ENCODE results near the gene NTPCR. TPM values are rescaled to one million over a fixed set of nuclear protein-coding genes. Genes with fewer than 3 reads are reported as not detected.
"Not testable (repeated sequence)": the region's sequence is repeated elsewhere in the genome, so short reads cannot be mapped to it uniquely, and the experiment has no call there.

NTPCR gene
- total RNA-seq, 1 experiment from 2014 or later, result 50.0 TPM

DNA sequence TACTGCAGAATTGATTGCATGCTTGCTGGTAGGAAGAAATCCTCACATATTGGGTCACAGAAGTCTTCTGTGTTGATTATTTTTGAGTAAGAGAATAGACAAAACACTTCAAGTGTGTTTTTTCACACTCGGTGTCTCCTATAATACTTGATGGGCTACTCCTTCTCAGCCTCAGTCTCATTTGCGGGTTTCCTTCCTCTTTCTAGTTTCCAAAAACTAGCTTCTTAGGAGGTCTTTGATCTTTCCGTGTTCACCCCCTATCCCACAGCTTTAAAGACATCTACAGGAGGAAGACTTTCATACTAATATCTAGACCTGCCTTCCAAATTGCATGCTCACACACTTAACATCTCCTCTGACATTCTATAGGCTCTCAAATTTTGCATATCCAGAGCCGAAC lies 40.7 kb upstream of the NTPCR start:
- CTCF ChIA-PET, result no interaction called here

GRCh38 chr1:232911027-232911599 lies 39.3 kb upstream of the NTPCR start:
- Histone ChIP-seq H3K27me3 (replicated peaks; ENCODE audit: insufficient read depth, low read depth, low read length, poor library complexity) (no peaks in the 10 kb centered on the region), H3K36me3 (ENCODE audit: insufficient read depth, low read length, poor library complexity, severe bottlenecking) (no peaks in the 10 kb centered on the region), H3K4me3 (ENCODE audit: low read depth, low read length, poor library complexity, severe bottlenecking) (no peak overlapping the region), H3K9me3 (ENCODE audit: low read depth, low read length, poor library complexity, severe bottlenecking) (no peaks in the 10 kb centered on the region), H3K27ac (ENCODE audit: low read depth, low read length, poor library complexity, severe bottlenecking) (no peak overlapping the region), H3K4me1 (ENCODE audit: insufficient read depth, low read length, poor library complexity, severe bottlenecking) (no peaks in the 10 kb centered on the region)
- BruUV-seq (replicated peaks), result no TSS peak
- no peak for TF ChIP-seq EZH2 (IDR thresholded peaks at IDR 0.05; ENCODE audit: borderline replicate concordance, low read depth, low read length, poor library complexity, severe bottlenecking)
- TF ChIP-seq, protein P1, sequence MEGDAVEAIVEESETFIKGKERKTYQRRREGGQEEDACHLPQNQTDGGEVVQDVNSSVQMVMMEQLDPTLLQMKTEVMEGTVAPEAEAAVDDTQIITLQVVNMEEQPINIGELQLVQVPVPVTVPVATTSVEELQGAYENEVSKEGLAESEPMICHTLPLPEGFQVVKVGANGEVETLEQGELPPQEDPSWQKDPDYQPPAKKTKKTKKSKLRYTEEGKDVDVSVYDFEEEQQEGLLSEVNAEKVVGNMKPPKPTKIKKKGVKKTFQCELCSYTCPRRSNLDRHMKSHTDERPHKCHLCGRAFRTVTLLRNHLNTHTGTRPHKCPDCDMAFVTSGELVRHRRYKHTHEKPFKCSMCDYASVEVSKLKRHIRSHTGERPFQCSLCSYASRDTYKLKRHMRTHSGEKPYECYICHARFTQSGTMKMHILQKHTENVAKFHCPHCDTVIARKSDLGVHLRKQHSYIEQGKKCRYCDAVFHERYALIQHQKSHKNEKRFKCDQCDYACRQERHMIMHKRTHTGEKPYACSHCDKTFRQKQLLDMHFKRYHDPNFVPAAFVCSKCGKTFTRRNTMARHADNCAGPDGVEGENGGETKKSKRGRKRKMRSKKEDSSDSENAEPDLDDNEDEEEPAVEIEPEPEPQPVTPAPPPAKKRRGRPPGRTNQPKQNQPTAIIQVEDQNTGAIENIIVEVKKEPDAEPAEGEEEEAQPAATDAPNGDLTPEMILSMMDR (conservative IDR thresholded peaks at IDR 0.05; ENCODE audit: low read depth, low read length), result no peak
- ChIA-PET POLR2A (ENCODE audit: low non-redundant PET) (no interaction called here), CTCF (no interaction called here)
- DNase-seq (ENCODE audit: low spot score), result no peak
- intact Hi-C loops (cut with micrococcal nuclease; ENCODE audit: unreplicated experiment), result no loop called here

More for the DNA sequence above, 40.7 kb upstream of the NTPCR start:
- POLR2A ChIA-PET (ENCODE audit: low non-redundant PET), result no interaction called here
- Histone ChIP-seq H3K36me3 (ENCODE audit: insufficient read depth, low read length, poor library complexity, severe bottlenecking) (no peaks in the 10 kb centered on the region), H3K27me3 (replicated peaks; ENCODE audit: insufficient read depth, low read depth, low read length, poor library complexity) (no peaks in the 10 kb centered on the region), H3K27ac (ENCODE audit: low read depth, low read length, poor library complexity, severe bottlenecking) (no peak overlapping the region), H3K9me3 (ENCODE audit: low read depth, low read length, poor library complexity, severe bottlenecking) (no peaks in the 10 kb centered on the region), H3K4me1 (ENCODE audit: insufficient read depth, low read length, poor library complexity, severe bottlenecking) (no peaks in the 10 kb centered on the region), H3K4me3 (ENCODE audit: low read depth, low read length, poor library complexity, severe bottlenecking) (no peak overlapping the region)
- intact Hi-C loops (cut with micrococcal nuclease; ENCODE audit: unreplicated experiment), result no loop called here
- TF ChIP-seq, protein P1 (conservative IDR thresholded peaks at IDR 0.05; ENCODE audit: low read depth, low read length), result no peak
- no peak for TF ChIP-seq EZH2 (IDR thresholded peaks at IDR 0.05; ENCODE audit: borderline replicate concordance, low read depth, low read length, poor library complexity, severe bottlenecking)
- no TSS peak for BruUV-seq (replicated peaks)
- DNase-seq (ENCODE audit: low spot score), result no peak

DNA sequence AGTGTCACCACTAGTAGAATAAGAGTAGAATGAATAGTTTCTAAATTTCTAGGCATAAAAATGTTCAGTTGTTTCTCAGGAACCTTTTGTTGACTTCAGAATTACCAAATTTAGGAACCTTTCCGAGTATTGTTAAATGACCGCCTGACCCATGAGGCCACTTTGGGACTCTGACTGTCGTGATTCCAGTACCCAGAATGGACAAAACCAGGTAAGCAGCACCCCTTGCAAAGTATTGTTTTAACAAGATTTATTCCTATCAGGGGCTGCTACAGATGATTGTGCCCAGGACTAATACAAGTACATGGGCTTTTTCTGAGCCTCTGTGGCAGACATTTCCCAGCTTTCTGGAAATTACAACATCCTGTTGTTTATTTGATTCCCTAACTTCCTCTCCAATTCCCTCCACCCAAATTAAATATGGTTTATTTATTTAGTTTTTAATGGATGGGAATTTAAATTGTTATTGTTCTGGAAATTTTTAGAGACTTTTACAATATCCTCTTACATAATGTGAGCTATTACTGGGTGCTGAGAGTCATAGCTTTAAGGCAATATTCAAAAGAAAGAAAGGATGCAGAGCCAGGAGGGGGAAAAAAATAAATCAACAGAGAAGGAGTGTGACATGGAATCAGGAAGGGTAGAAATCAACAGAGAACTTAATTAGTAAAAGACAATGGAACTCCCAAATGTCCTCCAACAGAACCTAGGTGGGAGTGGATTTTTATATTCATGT lies 37.4 kb upstream of the NTPCR start:
- TF ChIP-seq, protein P1 (conservative IDR thresholded peaks at IDR 0.05; ENCODE audit: low read depth, low read length), result no peak
- no peak for TF ChIP-seq EZH2 (IDR thresholded peaks at IDR 0.05; ENCODE audit: borderline replicate concordance, low read depth, low read length, poor library complexity, severe bottlenecking)
- intact Hi-C loops (cut with micrococcal nuclease; ENCODE audit: unreplicated experiment), result no loop called here
- Histone ChIP-seq H3K27ac (ENCODE audit: low read depth, low read length, poor library complexity, severe bottlenecking) (no peak overlapping the region), H3K9me3 (ENCODE audit: low read depth, low read length, poor library complexity, severe bottlenecking) (no peaks in the 10 kb centered on the region), H3K36me3 (ENCODE audit: insufficient read depth, low read length, poor library complexity, severe bottlenecking) (no peaks in the 10 kb centered on the region), H3K4me1 (ENCODE audit: insufficient read depth, low read length, poor library complexity, severe bottlenecking) (no peaks in the 10 kb centered on the region), H3K27me3 (replicated peaks; ENCODE audit: insufficient read depth, low read depth, low read length, poor library complexity) (no peaks in the 10 kb centered on the region), H3K4me3 (ENCODE audit: low read depth, low read length, poor library complexity, severe bottlenecking) (no peak overlapping the region)
- no TSS peak for BruUV-seq (replicated peaks)
- ChIA-PET CTCF (no interaction called here), POLR2A (ENCODE audit: low non-redundant PET) (no interaction called here)
- no peak for DNase-seq (ENCODE audit: low spot score)

DNA sequence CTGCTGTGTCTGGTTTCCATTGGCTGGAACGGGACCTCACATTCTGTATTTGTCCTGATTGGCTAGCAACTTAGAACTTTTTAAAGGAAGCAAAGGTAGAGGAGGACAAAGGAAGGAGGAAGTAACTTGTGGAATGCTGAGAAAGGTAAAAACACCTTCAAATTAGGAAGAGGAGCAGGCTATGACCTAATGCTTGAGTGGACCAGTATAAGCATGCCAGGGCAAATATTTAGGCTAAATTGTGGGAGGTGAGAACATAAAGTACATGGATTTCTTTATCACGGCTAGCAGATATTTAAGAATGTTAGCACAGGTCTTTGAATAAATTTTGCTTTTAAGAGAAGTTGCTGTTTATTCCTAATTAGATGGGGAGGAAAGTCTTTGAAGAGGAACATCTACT lies 36.1 kb upstream of the NTPCR start:
- H3K36me3 ChIP-seq (ENCODE audit: insufficient read depth, low read length, poor library complexity, severe bottlenecking); H3K9me3 ChIP-seq (ENCODE audit: low read depth, low read length, poor library complexity, severe bottlenecking); H3K4me3 ChIP-seq (ENCODE audit: low read depth, low read length, poor library complexity, severe bottlenecking); H3K27me3 ChIP-seq (replicated peaks; ENCODE audit: insufficient read depth, low read depth, low read length, poor library complexity); CTCF ChIA-PET; DNase-seq (ENCODE audit: low spot score); intact Hi-C loops (cut with micrococcal nuclease; ENCODE audit: unreplicated experiment); BruUV-seq (replicated peaks); POLR2A ChIA-PET (ENCODE audit: low non-redundant PET); H3K4me1 ChIP-seq (ENCODE audit: insufficient read depth, low read length, poor library complexity, severe bottlenecking); H3K27ac ChIP-seq (ENCODE audit: low read depth, low read length, poor library complexity, severe bottlenecking): not testable (repeated sequence)

Data from A673 (cell line).